Esophagus squamous epithelium (tissue), 5 donors: ENCODE results near the gene CHMP4A. TPM values are rescaled to one million over a fixed set of nuclear protein-coding genes. Genes with fewer than 3 reads are reported as not detected.

Experiments
- DNase-seq: peaks from one replicate; lab custom pipeline; 2025; lab: John Stamatoyannopoulos, UW
- H3K27ac ChIP-seq, 4 donors: fragments of 200-600 bp; sonication (generic); one replicate each; pipeline ENCODE4 v1.5.1; 2016 to 2019; ENCODE audit warnings: mild to moderate bottlenecking in 1 of 4
- H3K27me3 ChIP-seq, 4 donors: fragments of 200-600 bp; sonication (generic); 1 replicate in 3 of 4; 2 replicates in 1 of 4; pipeline versions ENCODE4 v1.5.1 to v1.6.0; 2017 to 2021; ENCODE audit warnings: antibody characterized with exemption in 1 of 4
- H3K36me3 ChIP-seq, 3 donors: fragments of 200-600 bp; sonication (generic); one replicate each; pipeline ENCODE4 v1.5.1; 2016 to 2019
- H3K4me1 ChIP-seq, 3 donors: fragments of 200-600 bp; sonication (generic); one replicate each; pipeline ENCODE4 v1.5.1; 2017 to 2019
- H3K4me3 ChIP-seq, 4 donors: fragments of 200-600 bp; sonication (generic); 1 replicate in 3 of 4; 2 replicates in 1 of 4; pipeline ENCODE4 v1.5.1; 2016 to 2019; ENCODE audit warnings: mild to moderate bottlenecking in 2 of 4, moderate library complexity in 1 of 4
- H3K9me3 ChIP-seq, 3 donors: fragments of 200-600 bp; sonication (generic); one replicate each; pipeline ENCODE4 v1.5.1; 2016 to 2019
- POLR2A ChIP-seq, 4 donors: fragments of 450-650 bp; IDR thresholded peaks; one replicate each; pipeline ENCODE4 v1.6.1; 2017; ENCODE audit warnings: antibody characterized with exemption in 4 of 4, mild to moderate bottlenecking in 4 of 4, moderate library complexity in 3 of 4
- WGBS, 2 donors: methylation state at CpG; one replicate each; pipeline ENCODE4 v1.1.5; 2018; 5-methylcytosine and 5-hydroxymethylcytosine counted together
- intact Hi-C: fragments of 100-400 bp; cut with DNase I; formaldehyde crosslinking; loops from one replicate; pipeline ENCODE4 v1.15.0; 2022
- total RNA-seq, 4 donors: library from RNA; depleted of rRNA; stranded (reverse); fragments of >200 nt; gene quantifications; one replicate each; pipeline ENCODE4 v1.1.0, GENCODE V29; 2016
- TF ChIP-seq, protein P1 (sequence below), 6 experiments: fragments of 450-650 bp in 4 of 6; fragments of 200-600 bp in 2 of 6; sonication (generic) in 2 of 6; IDR thresholded peaks; one replicate each; pipeline ENCODE4 v1.5.1; 2016 to 2019; ENCODE audit warnings: antibody characterized with exemption in 6 of 6, mild to moderate bottlenecking in 4 of 6, moderate library complexity in 4 of 6
- donor health status: DM: yes; HTN: yes; CAD: no.

The CHMP4A gene
- total RNA-seq, 4 donors from 2014 or later, result 23.6 to 80.7 (median 62.8) TPM

DNA sequence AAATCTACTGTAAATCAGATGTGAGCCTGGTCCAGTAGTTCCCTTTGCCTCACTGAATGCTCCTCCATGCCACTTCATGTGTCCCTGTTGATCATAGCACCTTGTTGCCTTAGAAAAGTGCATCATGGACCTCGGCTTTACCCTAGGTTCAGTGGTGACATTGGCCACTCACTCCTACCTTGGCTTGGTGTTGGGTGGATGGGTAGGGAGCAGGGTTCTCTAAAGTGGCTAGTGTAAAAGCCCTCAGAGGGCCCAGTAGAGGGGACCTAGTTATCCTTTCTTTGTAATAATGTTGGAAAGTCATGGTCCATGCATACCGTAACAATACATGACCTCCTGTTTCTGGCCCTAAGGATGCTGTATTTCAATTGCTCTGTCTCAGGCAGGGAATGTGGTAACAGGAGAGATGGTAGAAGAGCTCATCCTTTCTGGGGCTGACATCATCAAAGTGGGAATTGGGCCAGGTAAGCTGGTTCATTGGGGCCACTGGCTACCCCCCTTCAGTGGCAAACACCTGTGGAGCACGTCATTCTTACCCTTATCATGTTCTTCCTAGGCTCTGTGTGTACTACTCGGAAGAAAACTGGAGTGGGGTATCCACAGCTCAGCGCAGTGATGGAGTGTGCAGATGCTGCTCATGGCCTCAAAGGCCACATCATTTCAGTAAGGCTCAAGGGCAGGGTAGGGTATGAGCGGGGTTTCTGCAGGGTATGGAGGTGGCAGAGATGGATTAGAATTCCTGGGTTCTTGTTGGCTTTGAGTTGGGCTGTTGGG, 23.6 kb upstream of the CHMP4A start:
- TF ChIP-seq POLR2A (IDR thresholded peaks at IDR 0.05), result no peak
- TF ChIP-seq, protein P1, sequence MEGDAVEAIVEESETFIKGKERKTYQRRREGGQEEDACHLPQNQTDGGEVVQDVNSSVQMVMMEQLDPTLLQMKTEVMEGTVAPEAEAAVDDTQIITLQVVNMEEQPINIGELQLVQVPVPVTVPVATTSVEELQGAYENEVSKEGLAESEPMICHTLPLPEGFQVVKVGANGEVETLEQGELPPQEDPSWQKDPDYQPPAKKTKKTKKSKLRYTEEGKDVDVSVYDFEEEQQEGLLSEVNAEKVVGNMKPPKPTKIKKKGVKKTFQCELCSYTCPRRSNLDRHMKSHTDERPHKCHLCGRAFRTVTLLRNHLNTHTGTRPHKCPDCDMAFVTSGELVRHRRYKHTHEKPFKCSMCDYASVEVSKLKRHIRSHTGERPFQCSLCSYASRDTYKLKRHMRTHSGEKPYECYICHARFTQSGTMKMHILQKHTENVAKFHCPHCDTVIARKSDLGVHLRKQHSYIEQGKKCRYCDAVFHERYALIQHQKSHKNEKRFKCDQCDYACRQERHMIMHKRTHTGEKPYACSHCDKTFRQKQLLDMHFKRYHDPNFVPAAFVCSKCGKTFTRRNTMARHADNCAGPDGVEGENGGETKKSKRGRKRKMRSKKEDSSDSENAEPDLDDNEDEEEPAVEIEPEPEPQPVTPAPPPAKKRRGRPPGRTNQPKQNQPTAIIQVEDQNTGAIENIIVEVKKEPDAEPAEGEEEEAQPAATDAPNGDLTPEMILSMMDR (IDR thresholded peaks at IDR 0.05), result no peak
- intact Hi-C loops, result no loop called here
- H3K9me3 ChIP-seq, result no peaks in the 10 kb centered on the region
- no peak for DNase-seq
- no peak overlapping the region for H3K4me3 ChIP-seq
- no peak overlapping the region for H3K27ac ChIP-seq
- no peaks in the 10 kb centered on the region for H3K27me3 ChIP-seq
- peaks cover 23 to 69% (median 42%) of the 10 kb centered on the region in 3 donors for H3K4me1 ChIP-seq
- 90% methylated on average over 6 of the region's 6 CpGs for WGBS, 2 donors
- H3K36me3 ChIP-seq, result peaks cover 10 to 69% (median 26%) of the 10 kb centered on the region in 3 donors

DNA sequence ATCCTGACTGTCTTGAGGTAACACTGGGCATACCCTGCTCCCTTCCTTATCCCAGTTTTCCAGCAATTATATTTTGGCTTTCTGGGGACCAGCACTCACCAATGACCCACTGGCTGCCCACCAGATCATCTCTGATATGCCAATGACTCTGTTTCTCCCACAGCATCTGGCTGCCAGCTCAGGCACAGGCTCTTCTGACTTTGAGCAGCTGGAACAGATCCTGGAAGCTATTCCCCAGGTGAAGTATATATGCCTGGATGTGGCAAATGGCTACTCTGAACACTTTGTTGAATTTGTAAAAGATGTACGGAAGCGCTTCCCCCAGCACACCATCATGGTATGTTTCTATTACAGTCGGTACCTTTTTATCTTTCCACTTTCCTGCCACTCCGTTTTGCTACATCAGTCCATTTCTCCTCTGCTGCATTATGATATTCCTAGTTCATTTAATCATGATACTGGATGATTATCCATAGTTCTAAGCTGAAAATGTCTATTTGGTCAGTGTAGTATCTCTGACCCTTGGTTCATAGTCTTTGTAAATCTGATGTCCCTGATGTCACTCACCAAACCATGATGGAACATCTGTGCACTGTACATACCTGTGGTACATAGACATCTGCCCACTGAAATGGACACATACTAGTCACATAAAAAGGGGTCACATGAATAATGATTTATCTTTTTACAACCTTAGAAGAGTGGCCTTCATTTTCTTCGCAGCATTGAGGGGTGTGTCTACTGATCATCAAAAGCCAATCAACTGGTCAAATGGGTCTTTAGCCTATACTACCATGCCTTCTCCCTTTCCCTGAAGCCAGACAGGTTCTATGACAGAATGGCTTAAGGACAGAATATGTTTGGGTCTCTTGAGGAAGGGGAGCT, 22.8 kb upstream of the CHMP4A start:
- WGBS, 2 donors, result 88% methylated on average over 5 of the region's 5 CpGs
- intact Hi-C loops, result no loop called here
- peaks cover 29 to 69% (median 40%) of the 10 kb centered on the region in 3 donors for H3K4me1 ChIP-seq

DNA sequence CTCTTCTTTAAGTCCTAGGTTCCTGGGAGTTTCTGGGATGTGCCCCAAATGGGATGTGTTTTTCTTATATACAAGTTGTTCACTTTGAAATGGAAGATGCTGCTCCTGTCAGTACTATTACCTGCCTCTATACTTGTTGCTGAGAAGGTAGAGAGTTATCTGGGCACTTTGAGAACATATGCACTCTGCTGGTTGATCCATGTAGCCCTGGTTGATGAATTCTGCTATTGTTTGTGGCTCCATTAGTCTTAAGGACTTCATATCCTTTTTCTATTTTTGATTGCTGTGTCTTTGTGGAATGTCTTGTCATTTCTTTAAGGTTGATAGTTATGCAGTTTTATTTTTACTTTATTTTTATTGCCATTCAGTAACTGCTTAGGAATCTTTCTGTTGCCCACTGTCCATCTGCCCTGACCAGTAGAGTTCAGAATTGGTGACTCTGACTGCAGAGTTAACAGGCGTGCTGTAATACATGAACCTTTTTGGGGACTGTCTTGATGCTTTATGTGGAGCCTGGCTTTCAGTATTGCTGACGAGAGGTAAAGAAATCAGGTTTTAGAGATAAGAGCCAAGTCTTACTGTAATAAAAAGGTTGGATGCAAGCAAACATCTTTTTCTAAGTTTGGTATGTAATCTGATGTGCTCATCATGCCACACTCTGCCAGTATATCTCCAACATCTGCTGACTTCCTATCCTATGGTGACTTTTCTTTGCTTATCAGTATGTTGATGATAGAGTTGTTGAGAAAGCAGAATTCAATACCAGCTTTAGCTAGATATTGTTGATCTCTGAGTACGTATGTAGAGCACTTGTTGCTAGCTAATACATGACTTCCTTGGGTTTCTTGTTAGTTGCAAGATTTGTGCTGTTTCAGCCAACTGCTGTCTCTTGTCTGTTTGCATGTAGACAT, 21.1 kb upstream of the CHMP4A start:
- WGBS, 2 donors, result 91 to 92% methylated on average over 3 of the region's 3 CpGs

More for the DNA sequence above, 22.8 kb upstream of the CHMP4A start:
- Histone ChIP-seq H3K4me3 (no peak overlapping the region), H3K27me3 (no peaks in the 10 kb centered on the region), H3K9me3 (no peaks in the 10 kb centered on the region), H3K27ac (no peak overlapping the region), H3K36me3 (peaks cover 10 to 65% (median 26%) of the 10 kb centered on the region in 3 donors)
- TF ChIP-seq, protein P1 (IDR thresholded peaks at IDR 0.05), result no peak
- no peak for TF ChIP-seq POLR2A (IDR thresholded peaks at IDR 0.05)
- no peak for DNase-seq

DNA sequence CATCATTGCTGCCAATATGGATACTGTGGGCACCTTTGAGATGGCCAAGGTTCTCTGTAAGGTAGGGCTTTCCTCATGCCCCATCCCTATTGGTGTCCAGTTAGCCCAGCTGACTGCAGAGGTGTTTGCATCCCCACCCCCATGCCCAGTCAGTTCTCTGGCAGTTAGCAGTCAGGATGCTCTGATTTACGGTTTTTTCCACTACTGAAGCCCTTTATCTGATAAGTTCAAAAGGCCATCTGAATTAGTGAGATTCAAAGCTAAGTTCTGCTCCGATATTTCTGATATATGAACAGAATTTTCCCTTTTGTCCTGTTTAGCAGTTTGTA, 20.2 kb upstream of the CHMP4A start:
- Histone ChIP-seq H3K27me3 (no peaks in the 10 kb centered on the region), H3K4me1 (peaks cover 20 to 56% (median 33%) of the 10 kb centered on the region in 3 donors), H3K27ac (peak overlapping the region; percentile 86 to 97 (median 88)), H3K4me3 (peak overlapping the region in 3 of 4 donors; percentile 68 to 97 (median 74)), H3K36me3 (peaks cover 0 to 40% (median 14%) of the 10 kb centered on the region in 3 donors), H3K9me3 (no peaks in the 10 kb centered on the region)
- TF ChIP-seq, protein P1 (IDR thresholded peaks at IDR 0.05), result no peak
- TF ChIP-seq POLR2A (IDR thresholded peaks at IDR 0.05), result no peak
- 75 to 92% methylated on average over 2 of the region's 2 CpGs for WGBS, 2 donors
- no peak for DNase-seq
- intact Hi-C loops, result no loop called here

More for the DNA sequence above, 21.1 kb upstream of the CHMP4A start:
- Histone ChIP-seq H3K9me3 (no peaks in the 10 kb centered on the region), H3K36me3 (peaks cover 0 to 48% (median 14%) of the 10 kb centered on the region in 3 donors), H3K4me1 (peaks cover 20 to 64% (median 33%) of the 10 kb centered on the region in 3 donors), H3K27me3 (no peaks in the 10 kb centered on the region), H3K4me3 (no peak overlapping the region), H3K27ac (peak overlapping the region in 2 of 4 donors; percentile 38 to 86)
- intact Hi-C loops, result no loop called here
- no peak for DNase-seq
- no peak for TF ChIP-seq POLR2A (IDR thresholded peaks at IDR 0.05)
- TF ChIP-seq, protein P1 (IDR thresholded peaks at IDR 0.05), result no peak
